BJ (cell line): ENCODE data around the gene DDO. TPM values are rescaled to one million over a fixed set of nuclear protein-coding genes. Genes with fewer than 3 reads are reported as not detected.
"Not testable (repeated sequence)": the region's sequence is repeated elsewhere in the genome, so short reads cannot be mapped to it uniquely, and the experiment has no call there.

Experiments
- CTCF ChIA-PET: fragments of 350-600 bp; formaldehyde crosslinking; extraction: SDS; loops from one replicate; lab custom pipeline; 2021; ENCODE audit warnings: antibody characterized with exemption, inconsistent platforms; lab: Yijun Ruan, JAX
- POLR2A ChIA-PET: fragments of 300-600 bp; sonication (Branson Sonifier 250); formaldehyde crosslinking; extraction: SDS; loops from one replicate; lab custom pipeline; 2021; ENCODE audit warnings: antibody characterized with exemption; lab: Charles Lee
- DNase-seq: peaks from one replicate; pipeline ENCODE4 v3.0.0-alpha.2; 2011; ENCODE audit warnings: low read depth
- H3K27me3 ChIP-seq: 2 replicates; pipeline ENCODE4 v1.6.0; 2011; ENCODE audit warnings: low read length; ENCODE audit not compliant: control insufficient read depth, insufficient read depth
- H3K36me3 ChIP-seq: 2 replicates; pipeline ENCODE4 v1.5.1; 2011; ENCODE audit warnings: low read length; ENCODE audit not compliant: control insufficient read depth, insufficient read depth
- H3K4me3 ChIP-seq: 2 replicates; pipeline ENCODE4 v1.5.1; 2011; ENCODE audit warnings: low read depth, mild to moderate bottlenecking, control low read depth, low read length
- polyA plus RNA-seq: library from polyadenylated mRNA; depleted of rRNA; stranded (reverse); fragments of >200 nt; gene quantifications from 2 replicates; pipeline ENCODE4 v1.2.3, GENCODE V29; 2011
- TF ChIP-seq, protein P1 (sequence below): IDR thresholded peaks from 2 replicates; pipeline ENCODE4 v1.5.1; 2011; ENCODE audit warnings: low read depth, mild to moderate bottlenecking, control low read depth, inconsistent platforms, low read length, moderate library complexity; ENCODE audit not compliant: insufficient read depth

The DDO gene
- polyA plus RNA-seq, 1 experiment, result 0.16 TPM

DNA sequence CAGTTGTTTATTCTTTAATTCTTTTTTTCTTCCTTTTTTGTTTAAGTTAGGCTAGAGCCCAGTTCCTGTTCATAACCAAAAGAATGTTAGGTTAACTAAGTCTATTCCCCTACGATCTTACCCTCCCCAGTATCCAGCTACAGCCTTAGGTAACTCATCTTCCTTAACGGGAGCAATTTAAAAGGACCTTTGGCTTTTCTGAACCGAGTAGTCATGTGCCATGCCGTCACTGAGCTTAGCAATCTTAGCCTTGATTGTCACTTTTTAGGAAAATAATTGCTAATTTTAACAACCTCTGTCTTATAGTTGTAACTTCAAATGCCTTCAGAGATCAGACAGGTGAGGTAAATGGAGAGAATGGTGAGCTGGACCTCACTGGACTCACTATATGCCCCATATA lies 63.4 kb downstream of the DDO start:
- peaks cover 3% of the 10 kb centered on the region; the same call in 1 of the 2 replicates for H3K27me3 ChIP-seq
- no peak for DNase-seq
- CTCF ChIA-PET, result no interaction called here
- POLR2A ChIA-PET, result no interaction called here
- no peaks in the 10 kb centered on the region for H3K36me3 ChIP-seq
- no peak overlapping the region for H3K4me3 ChIP-seq
- TF ChIP-seq, protein P1, sequence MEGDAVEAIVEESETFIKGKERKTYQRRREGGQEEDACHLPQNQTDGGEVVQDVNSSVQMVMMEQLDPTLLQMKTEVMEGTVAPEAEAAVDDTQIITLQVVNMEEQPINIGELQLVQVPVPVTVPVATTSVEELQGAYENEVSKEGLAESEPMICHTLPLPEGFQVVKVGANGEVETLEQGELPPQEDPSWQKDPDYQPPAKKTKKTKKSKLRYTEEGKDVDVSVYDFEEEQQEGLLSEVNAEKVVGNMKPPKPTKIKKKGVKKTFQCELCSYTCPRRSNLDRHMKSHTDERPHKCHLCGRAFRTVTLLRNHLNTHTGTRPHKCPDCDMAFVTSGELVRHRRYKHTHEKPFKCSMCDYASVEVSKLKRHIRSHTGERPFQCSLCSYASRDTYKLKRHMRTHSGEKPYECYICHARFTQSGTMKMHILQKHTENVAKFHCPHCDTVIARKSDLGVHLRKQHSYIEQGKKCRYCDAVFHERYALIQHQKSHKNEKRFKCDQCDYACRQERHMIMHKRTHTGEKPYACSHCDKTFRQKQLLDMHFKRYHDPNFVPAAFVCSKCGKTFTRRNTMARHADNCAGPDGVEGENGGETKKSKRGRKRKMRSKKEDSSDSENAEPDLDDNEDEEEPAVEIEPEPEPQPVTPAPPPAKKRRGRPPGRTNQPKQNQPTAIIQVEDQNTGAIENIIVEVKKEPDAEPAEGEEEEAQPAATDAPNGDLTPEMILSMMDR, result no peak

DNA sequence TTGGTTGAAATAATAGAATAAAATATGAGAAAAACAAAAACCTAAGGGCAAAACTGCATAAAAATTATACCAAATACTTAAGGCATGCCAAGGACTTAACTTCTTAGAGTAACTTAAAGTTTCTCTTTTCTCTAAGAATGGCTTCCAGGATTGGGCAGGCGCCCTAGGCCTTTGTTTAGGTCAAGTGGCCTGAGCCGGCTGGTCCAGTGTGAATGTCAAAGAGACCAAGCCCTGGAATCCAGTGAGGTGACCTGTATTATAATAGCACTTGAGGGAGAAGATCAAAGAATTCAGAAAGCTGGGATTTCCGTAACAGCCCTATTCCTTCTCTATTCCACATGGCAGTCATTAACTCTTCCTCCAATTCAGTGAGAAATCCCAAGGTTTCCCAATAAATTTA lies 63.8 kb downstream of the DDO start:
- TF ChIP-seq, protein P1, result no peak
- Histone ChIP-seq H3K27me3 (no peaks in the 10 kb centered on the region; the same call in 1 of the 2 replicates), H3K36me3 (no peaks in the 10 kb centered on the region), H3K4me3 (no peak overlapping the region)
- ChIA-PET CTCF (interaction anchor here (0.8 kb wide), 1 partner anchor 10 kb away, joined by 3 read pairs; no protein-coding TSS in a partner anchor), POLR2A (no interaction called here)
- no peak for DNase-seq

DNA sequence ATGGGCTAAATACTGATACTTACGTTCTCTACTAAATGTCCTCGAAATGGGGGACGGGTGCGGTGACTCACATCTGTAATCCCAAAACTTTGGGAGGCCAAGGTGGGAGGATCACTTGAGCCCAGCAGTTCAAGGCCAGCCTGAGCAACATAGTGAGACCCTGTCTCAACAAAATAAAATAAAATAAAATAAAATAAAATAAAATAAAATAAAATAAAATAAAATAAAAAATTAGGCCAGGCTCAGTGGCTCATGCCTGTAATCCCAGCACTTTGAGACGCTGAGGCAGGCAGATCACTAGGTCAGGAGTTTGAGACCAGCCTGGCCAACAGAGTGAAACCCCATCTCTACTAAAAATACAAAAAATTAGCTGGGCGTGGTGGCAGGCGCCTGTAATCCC lies 64.8 kb downstream of the DDO start:
- CTCF ChIA-PET, H3K27me3 ChIP-seq, POLR2A ChIA-PET, DNase-seq, H3K4me3 ChIP-seq, H3K36me3 ChIP-seq: not testable (repeated sequence)

DNA sequence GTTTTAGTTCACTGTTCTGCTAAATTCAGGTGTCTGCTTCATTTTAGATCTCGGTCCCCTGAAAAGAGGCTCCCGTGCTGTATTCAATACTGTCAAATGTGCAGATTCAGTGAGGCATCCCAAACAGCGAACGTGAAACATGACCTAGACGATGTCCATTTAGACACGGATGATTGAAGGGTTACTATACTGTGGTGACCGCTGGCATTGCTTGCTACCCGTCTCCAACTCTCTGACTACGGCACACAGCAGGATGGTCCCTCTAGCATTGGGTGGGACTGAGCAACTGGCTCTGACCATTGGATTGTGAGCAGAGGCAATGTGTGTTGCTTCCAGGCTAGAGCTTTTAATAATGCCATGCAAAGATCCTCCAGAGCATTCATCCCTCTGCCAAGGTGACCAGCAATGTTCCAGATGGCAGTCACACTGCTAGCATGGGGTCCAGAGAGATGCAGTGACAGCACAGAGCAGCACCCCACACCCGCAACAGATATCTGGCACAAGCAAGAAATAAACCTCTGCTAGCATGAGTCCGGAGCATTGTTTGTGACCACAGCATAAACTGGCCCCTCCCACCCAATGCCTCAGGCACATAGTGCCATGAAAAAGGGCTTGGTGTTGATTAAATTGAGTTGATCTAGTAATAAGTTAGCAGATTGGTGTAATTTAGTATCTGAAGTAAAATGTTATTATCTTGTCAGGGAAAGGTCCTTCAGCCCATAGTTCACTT lies 66.2 kb downstream of the DDO start:
- CTCF ChIA-PET, result no interaction called here
- POLR2A ChIA-PET, result no interaction called here

DNA sequence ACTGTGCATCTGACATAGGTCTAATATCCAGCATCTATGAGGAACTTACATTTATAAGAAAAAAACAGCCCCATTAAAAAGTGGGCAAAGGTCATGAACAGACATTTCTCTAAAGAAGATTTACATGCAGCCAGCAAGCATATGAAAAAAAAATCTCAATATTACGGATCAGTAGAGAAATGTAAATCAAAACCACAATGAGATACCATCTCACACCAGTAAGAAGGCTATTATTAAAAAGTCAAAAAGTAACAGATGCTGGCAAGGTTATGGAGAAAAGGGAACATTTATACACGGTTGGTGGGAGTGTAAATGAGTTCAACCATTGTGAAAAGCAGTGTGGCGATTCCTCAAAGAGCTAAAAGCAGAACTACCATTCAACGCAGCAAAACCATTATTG lies 70.3 kb downstream of the DDO start:
- CTCF ChIA-PET, result interaction anchor here (0.9 kb wide), 1 partner anchor 167 kb away, joined by 3 read pairs; no protein-coding TSS in a partner anchor
- no peak for DNase-seq
- Histone ChIP-seq H3K36me3 (no peaks in the 10 kb centered on the region), H3K27me3 (no peaks in the 10 kb centered on the region), H3K4me3 (no peak overlapping the region)
- TF ChIP-seq, protein P1, result no peak
- POLR2A ChIA-PET, result no interaction called here

More for the DNA sequence above, 66.2 kb downstream of the DDO start:
- no peak for DNase-seq
- TF ChIP-seq, protein P1, result no peak
- H3K36me3 ChIP-seq, result no peaks in the 10 kb centered on the region
- no peak overlapping the region for H3K4me3 ChIP-seq
- no peaks in the 10 kb centered on the region for H3K27me3 ChIP-seq
